PC-9 (cell line): ENCODE data around the gene TBC1D5.

Experiments used
- CTCF ChIP-seq: fragments of 200-600 bp; sonication (generic); conservative IDR thresholded peaks from 2 replicates; pipeline ENCODE4 v1.6.1; 2017; ENCODE audit warnings: mixed run types, antibody characterized with exemption, mild to moderate bottlenecking, moderate library complexity
- EZH2 ChIP-seq: fragments of 200-600 bp; sonication (generic); IDR thresholded peaks from 2 replicates; pipeline ENCODE4 v1.8.0; 2017; ENCODE audit warnings: antibody characterized with exemption, low read depth

- TF ChIP-seq CTCF: no peak
- TF ChIP-seq EZH2: no peak
Measured at GRCh38 chr3:17623464-17623863, 119.0 kb downstream of the TBC1D5 start.
